Testis (tissue), 3 donors: ENCODE measurements around the gene ABCD1. TPM values are rescaled to one million over a fixed set of nuclear protein-coding genes. Genes with fewer than 3 reads are reported as not detected.

Experiments
- DNase-seq: peaks from one replicate; pipeline ENCODE4 v3.0.0-alpha.2; 2019
- H3K27ac ChIP-seq, 2 donors: fragments of 200-600 bp; sonication (generic); one replicate each; pipeline ENCODE4 v1.5.1; 2019
- H3K27me3 ChIP-seq: fragments of 200-600 bp; sonication (generic); one replicate; pipeline ENCODE4 v1.5.1; 2019
- H3K36me3 ChIP-seq: fragments of 200-600 bp; sonication (generic); one replicate; pipeline ENCODE4 v1.5.1; 2017; ENCODE audit warnings: low read depth; ENCODE audit errors: missing control alignments
- H3K4me1 ChIP-seq: fragments of 200-600 bp; sonication (generic); one replicate; pipeline ENCODE4 v1.5.1; 2019
- H3K4me3 ChIP-seq, 2 donors: fragments of 200-600 bp; sonication (generic); one replicate each; pipeline ENCODE4 v1.5.1; 2017 to 2019
- H3K9me3 ChIP-seq: fragments of 200-600 bp; sonication (generic); one replicate; pipeline ENCODE4 v1.5.1; 2017
- CTCF ChIP-seq, 3 experiments: fragments of 450-650 bp in 2 of 3; fragments of 200-600 bp in 1 of 3; sonication (generic) in 1 of 3; IDR thresholded peaks; one replicate each; pipeline ENCODE4 v1.5.1; 2016 to 2019; ENCODE audit warnings: antibody characterized with exemption in 3 of 3, mild to moderate bottlenecking in 2 of 3, moderate library complexity in 1 of 3
- POLR2A ChIP-seq: fragments of 450-650 bp; IDR thresholded peaks from one replicate; pipeline ENCODE4 v1.6.1; 2017; ENCODE audit warnings: antibody characterized with exemption, mild to moderate bottlenecking, moderate library complexity
- WGBS, 2 donors: methylation state at CpG; one replicate each; pipeline ENCODE4 v1.1.5; 2018; 5-methylcytosine and 5-hydroxymethylcytosine counted together
- intact Hi-C: fragments of 100-400 bp; cut with DNase I; formaldehyde crosslinking; loops from one replicate; pipeline ENCODE4 v1.15.1; 2023; ENCODE audit warnings: low total_unique reads
- polyA plus RNA-seq: library from polyadenylated mRNA; stranded (reverse); fragments of 350-450 nt; fragmentation: Illumina TruSeq; extraction: RNeasy Lipid Tissue Mini Kit (QIAGEN cat#74804); gene quantifications from one replicate; pipeline ENCODE4 v1.2.3, GENCODE V29; 2014; ENCODE audit warnings: low read depth, low replicate concordance; ENCODE audit not compliant: insufficient read depth
- total RNA-seq, 2 donors: library from RNA; depleted of rRNA; stranded (reverse); fragments of >200 nt; gene quantifications; one replicate each; pipeline ENCODE4 v1.2.3, GENCODE V29; 2016

ABCD1 gene
- total and polyA plus RNA-seq, 3 donors from 2014 or later = 34.3 to 112 (median 84.4) TPM

DNA sequence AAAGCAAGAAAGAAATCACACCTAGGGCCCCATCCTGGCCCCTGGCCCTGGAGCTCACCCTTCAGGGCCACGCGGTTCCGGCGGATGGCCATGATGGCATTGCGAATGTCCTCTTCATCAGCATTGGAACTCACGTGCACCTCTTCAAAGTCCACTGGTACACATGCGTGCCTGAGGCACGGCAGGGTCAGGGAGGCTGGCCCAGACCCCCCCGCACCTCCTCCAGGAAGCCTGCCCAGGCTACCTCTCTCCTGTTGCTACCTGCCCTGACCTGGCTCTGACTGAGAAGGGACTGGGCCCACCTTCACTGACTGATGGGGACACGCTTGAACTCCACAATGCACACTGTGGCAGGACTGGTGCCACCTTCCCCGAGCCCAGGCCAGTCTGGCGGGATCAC lies 65.0 kb downstream of the ABCD1 start:
- H3K36me3 ChIP-seq = no peaks in the 10 kb centered on the region

DNA sequence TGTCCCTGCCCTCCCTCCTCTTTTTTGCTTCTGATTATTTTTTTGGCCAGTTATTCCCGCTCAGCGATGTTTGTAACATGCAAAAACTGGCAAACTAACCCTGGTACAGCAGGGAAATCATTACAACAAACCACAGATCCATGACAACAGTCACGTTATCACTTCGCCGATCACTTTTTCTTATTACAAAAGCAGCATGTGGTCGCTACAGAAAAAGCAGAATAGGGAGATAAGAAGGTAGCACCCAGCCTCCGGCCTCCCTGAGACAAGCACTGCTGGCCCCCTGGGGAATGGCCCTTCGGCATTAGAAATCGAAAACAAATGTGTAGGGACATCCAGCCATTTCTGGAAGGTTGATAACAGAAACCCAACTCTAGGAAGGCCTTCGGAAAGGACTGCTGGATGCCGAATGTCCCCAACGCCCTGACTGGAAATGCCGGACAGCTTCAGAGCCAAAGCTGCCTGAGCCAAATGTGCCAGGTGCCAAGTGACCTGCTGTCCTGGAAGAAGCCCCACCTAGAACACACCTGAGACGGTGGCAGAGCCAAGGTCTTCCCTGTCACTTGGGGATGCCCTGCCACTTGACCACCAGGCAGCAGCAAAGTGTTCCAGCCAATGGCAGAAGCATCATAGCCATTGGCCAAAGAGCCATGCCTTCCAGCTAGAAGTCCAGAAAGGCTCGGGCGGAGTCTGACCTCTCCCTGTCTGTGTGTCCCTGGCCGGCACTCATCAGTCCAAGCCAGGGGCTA lies 66.6 kb downstream of the ABCD1 start:
- TF ChIP-seq CTCF (IDR thresholded peaks at IDR 0.05) = no peak
- TF ChIP-seq POLR2A = no peak
- DNase-seq = no peak
- H3K36me3 ChIP-seq = no peaks in the 10 kb centered on the region
- no peak overlapping the region for H3K27ac ChIP-seq
- H3K9me3 ChIP-seq = no peaks in the 10 kb centered on the region
- no peak overlapping the region for H3K4me3 ChIP-seq
- H3K27me3 ChIP-seq = no peaks in the 10 kb centered on the region
- 85 to 91% methylated on average over 12 to 15 of the region's 17 CpGs for WGBS, 2 donors
- intact Hi-C loops = loop anchor here (10.0 kb wide), 1 partner anchor 66 kb away; the partner anchor contains the start of genes ABCD1 and BCAP31
- no peaks in the 10 kb centered on the region for H3K4me1 ChIP-seq

More for the DNA sequence above, 65.0 kb downstream of the ABCD1 start:
- DNase-seq = no peak
- Histone ChIP-seq H3K4me1 (no peaks in the 10 kb centered on the region), H3K9me3 (no peaks in the 10 kb centered on the region), H3K27me3 (no peaks in the 10 kb centered on the region), H3K27ac (no peak overlapping the region), H3K4me3 (no peak overlapping the region)
- intact Hi-C loops = loop anchor here (10.0 kb wide), 1 partner anchor 65 kb away; the partner anchor contains the start of genes ABCD1 and BCAP31
- TF ChIP-seq CTCF (IDR thresholded peaks at IDR 0.05) = no peak
- WGBS, 2 donors = 88 to 97% methylated on average over 3 to 9 of the region's 12 CpGs

- H3K36me3 ChIP-seq = no peaks in the 10 kb centered on the region
- DNase-seq = no peak
- intact Hi-C loops = loop anchor here (10.0 kb wide), 1 partner anchor 68 kb away; the partner anchor contains the start of genes ABCD1 and BCAP31
- no peaks in the 10 kb centered on the region for H3K27me3 ChIP-seq
- no peaks in the 10 kb centered on the region for H3K9me3 ChIP-seq
- no peaks in the 10 kb centered on the region for H3K4me1 ChIP-seq
- H3K4me3 ChIP-seq = no peak overlapping the region
- TF ChIP-seq CTCF (IDR thresholded peaks at IDR 0.05) = no peak
- TF ChIP-seq POLR2A = no peak
- H3K27ac ChIP-seq = no peak overlapping the region
- WGBS, 2 donors = 81 to 83% methylated on average over 1 to 6 of the region's 6 CpGs
These were observed 67.7 kb downstream of the ABCD1 start for GRCh38 chrX:153792368-153792767.

DNA sequence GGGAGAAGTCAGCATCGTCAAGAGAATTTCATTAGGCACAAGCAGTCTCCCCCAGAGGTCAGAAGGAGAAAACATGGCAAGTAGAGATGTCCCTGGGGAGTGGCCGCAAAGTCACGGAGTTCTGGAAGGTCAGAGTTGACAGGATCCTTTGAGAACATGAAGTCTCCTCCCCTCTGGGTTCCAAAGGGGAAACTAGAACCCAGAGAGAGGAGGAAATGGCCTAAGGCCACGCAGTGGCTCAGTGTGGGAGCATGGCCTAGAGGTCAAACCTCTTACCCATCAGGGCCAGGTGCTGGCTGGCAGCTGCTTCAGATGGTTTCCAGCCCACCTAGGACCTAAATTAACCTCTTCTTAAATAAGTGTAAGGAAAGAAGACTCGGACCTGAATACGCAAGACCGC lies 68.6 kb downstream of the ABCD1 start:
- H3K9me3 ChIP-seq = no peaks in the 10 kb centered on the region
- no peaks in the 10 kb centered on the region for H3K27me3 ChIP-seq
- no peak for TF ChIP-seq POLR2A
- no peak for TF ChIP-seq CTCF (IDR thresholded peaks at IDR 0.05)
- 0 to 8% methylated on average over 4 to 6 of the region's 7 CpGs for WGBS, 2 donors
- H3K36me3 ChIP-seq = no peaks in the 10 kb centered on the region
- peak overlapping the region; percentile 60 to 70 for H3K4me3 ChIP-seq
- intact Hi-C loops = loop anchor here (10.0 kb wide), 1 partner anchor 68 kb away; the partner anchor contains the start of genes ABCD1 and BCAP31
- peak overlapping the region in 1 of 2 donors; percentile 88 for H3K27ac ChIP-seq
- H3K4me1 ChIP-seq = no peaks in the 10 kb centered on the region
- DNase-seq = no peak

Other genes starting within 250 kb of the ABCD1 start
- gene BGN, start 229.9 kb upstream of the ABCD1 start, total RNA-seq = 10 to 100 TPM; 42.3 to 76.5 TPM
- 174 TPM for gene BGN, start 229.9 kb upstream of the ABCD1 start, polyA plus RNA-seq
- 1 to 10 TPM in 1 of 2 donors, under 1 TPM in 1; 0.16 to 1.2 TPM for gene ATP2B3, start 207.2 kb upstream of the ABCD1 start, total RNA-seq
- gene ATP2B3, start 207.2 kb upstream of the ABCD1 start, polyA plus RNA-seq = 0.73 TPM
- 10 to 100 TPM; 26.9 to 27.6 TPM for gene CCNQ, start 125.7 kb upstream of the ABCD1 start, total RNA-seq
- 19.6 TPM for gene CCNQ, start 125.7 kb upstream of the ABCD1 start, polyA plus RNA-seq
- 10 to 100 TPM in 1 of 2 donors, 1 to 10 TPM in 1; 6.2 to 10.2 TPM for gene DUSP9, start 77.7 kb upstream of the ABCD1 start, total RNA-seq
- 2.5 TPM for gene DUSP9, start 77.7 kb upstream of the ABCD1 start, polyA plus RNA-seq
- gene PNCK, start 51.0 kb upstream of the ABCD1 start, total RNA-seq = 10 to 100 TPM; 41.0 to 51.5 TPM
- 19.9 TPM for gene PNCK, start 51.0 kb upstream of the ABCD1 start, polyA plus RNA-seq
- gene SLC6A8, start 36.9 kb upstream of the ABCD1 start, total RNA-seq = 100 to 1,000 TPM in 1 of 2 donors, 10 to 100 TPM in 1; 91.3 to 107 TPM
- gene SLC6A8, start 36.9 kb upstream of the ABCD1 start, polyA plus RNA-seq = 73.5 TPM
- gene BCAP31, start 469 bp upstream of the ABCD1 start, total RNA-seq = 100 to 1,000 TPM; 149 to 153 TPM
- 222 TPM for gene BCAP31, start 469 bp upstream of the ABCD1 start, polyA plus RNA-seq
- 10 to 100 TPM; 49.3 to 57.9 TPM for gene PLXNB3, start 39.4 kb downstream of the ABCD1 start, total RNA-seq
- 28.0 TPM for gene PLXNB3, start 39.4 kb downstream of the ABCD1 start, polyA plus RNA-seq
- 1 to 10 TPM in 1 of 2 donors, under 1 TPM in 1; 0.62 to 2.2 TPM for gene SRPK3, start 56.2 kb downstream of the ABCD1 start, total RNA-seq
- 1.3 TPM for gene SRPK3, start 56.2 kb downstream of the ABCD1 start, polyA plus RNA-seq
- gene IDH3G, start 69.5 kb downstream of the ABCD1 start, total RNA-seq = 10 to 100 TPM; 74.9 to 83.1 TPM
- 52.4 TPM for gene IDH3G, start 69.5 kb downstream of the ABCD1 start, polyA plus RNA-seq
- 100 to 1,000 TPM; 246 to 294 TPM for gene SSR4, start 69.8 kb downstream of the ABCD1 start, total RNA-seq
- gene SSR4, start 69.8 kb downstream of the ABCD1 start, polyA plus RNA-seq = 275 TPM
- 10 to 100 TPM; 13.5 to 17.2 TPM for gene PDZD4, start 105.7 kb downstream of the ABCD1 start, total RNA-seq
- gene PDZD4, start 105.7 kb downstream of the ABCD1 start, polyA plus RNA-seq = 11.2 TPM
- 1 to 10 TPM; 1.7 to 4.5 TPM for gene L1CAM, start 161.3 kb downstream of the ABCD1 start, total RNA-seq
- gene L1CAM, start 161.3 kb downstream of the ABCD1 start, polyA plus RNA-seq = 2.5 TPM
- gene AVPR2, start 179.8 kb downstream of the ABCD1 start, total RNA-seq = 1 to 10 TPM in 1 of 2 donors, under 1 TPM in 1; 0.74 to 1.1 TPM
- 1.3 TPM for gene AVPR2, start 179.8 kb downstream of the ABCD1 start, polyA plus RNA-seq
- gene ARHGAP4, start 201.4 kb downstream of the ABCD1 start, total RNA-seq = 10 to 100 TPM; 34.6 to 41.3 TPM
- gene ARHGAP4, start 201.4 kb downstream of the ABCD1 start, polyA plus RNA-seq = 25.6 TPM
- gene NAA10, start 210.2 kb downstream of the ABCD1 start, total RNA-seq = 10 to 100 TPM; 46.7 to 52.8 TPM
- 33.9 TPM for gene NAA10, start 210.2 kb downstream of the ABCD1 start, polyA plus RNA-seq
- 1 to 10 TPM; 2.8 to 3.4 TPM for gene RENBP, start 219.8 kb downstream of the ABCD1 start, total RNA-seq
- gene RENBP, start 219.8 kb downstream of the ABCD1 start, polyA plus RNA-seq = 4.8 TPM
- 100 to 1,000 TPM; 102 to 115 TPM for gene HCFC1, start 247.0 kb downstream of the ABCD1 start, total RNA-seq
- gene HCFC1, start 247.0 kb downstream of the ABCD1 start, polyA plus RNA-seq = 32.3 TPM
- 10 to 100 TPM; 13.1 to 15.7 TPM for gene TMEM187, start 247.9 kb downstream of the ABCD1 start, total RNA-seq
- gene TMEM187, start 247.9 kb downstream of the ABCD1 start, polyA plus RNA-seq = 6.1 TPM